ENCODE data around the gene LRP8.

The LRP8 gene

DNA sequence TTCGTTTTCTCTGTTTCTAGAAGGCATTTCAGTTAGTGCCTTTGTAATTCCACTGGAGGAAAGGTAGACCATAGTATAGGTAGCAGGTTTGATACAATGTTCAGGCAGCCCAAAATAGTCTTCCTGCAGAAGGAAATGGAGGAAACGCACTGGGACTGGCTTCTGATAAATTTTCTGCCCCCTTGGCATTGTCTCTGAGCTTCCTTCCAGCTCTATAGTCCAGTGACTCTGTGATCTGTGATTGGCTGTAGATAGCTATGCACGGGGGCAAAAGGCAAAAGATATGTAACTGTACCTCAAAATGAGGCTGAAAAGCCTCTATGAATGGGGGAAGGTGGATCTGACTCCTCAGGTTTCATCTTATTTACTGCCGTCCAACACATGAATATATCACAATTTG, 83.7 kb downstream of the LRP8 start:
- no peak for TF ChIP-seq TAF1 (IDR thresholded peaks at IDR 0.05; ENCODE audit: borderline replicate concordance, insufficient read depth, low read length)
- TF ChIP-seq, protein P1, sequence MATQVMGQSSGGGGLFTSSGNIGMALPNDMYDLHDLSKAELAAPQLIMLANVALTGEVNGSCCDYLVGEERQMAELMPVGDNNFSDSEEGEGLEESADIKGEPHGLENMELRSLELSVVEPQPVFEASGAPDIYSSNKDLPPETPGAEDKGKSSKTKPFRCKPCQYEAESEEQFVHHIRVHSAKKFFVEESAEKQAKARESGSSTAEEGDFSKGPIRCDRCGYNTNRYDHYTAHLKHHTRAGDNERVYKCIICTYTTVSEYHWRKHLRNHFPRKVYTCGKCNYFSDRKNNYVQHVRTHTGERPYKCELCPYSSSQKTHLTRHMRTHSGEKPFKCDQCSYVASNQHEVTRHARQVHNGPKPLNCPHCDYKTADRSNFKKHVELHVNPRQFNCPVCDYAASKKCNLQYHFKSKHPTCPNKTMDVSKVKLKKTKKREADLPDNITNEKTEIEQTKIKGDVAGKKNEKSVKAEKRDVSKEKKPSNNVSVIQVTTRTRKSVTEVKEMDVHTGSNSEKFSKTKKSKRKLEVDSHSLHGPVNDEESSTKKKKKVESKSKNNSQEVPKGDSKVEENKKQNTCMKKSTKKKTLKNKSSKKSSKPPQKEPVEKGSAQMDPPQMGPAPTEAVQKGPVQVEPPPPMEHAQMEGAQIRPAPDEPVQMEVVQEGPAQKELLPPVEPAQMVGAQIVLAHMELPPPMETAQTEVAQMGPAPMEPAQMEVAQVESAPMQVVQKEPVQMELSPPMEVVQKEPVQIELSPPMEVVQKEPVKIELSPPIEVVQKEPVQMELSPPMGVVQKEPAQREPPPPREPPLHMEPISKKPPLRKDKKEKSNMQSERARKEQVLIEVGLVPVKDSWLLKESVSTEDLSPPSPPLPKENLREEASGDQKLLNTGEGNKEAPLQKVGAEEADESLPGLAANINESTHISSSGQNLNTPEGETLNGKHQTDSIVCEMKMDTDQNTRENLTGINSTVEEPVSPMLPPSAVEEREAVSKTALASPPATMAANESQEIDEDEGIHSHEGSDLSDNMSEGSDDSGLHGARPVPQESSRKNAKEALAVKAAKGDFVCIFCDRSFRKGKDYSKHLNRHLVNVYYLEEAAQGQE (IDR thresholded peaks at IDR 0.05; ENCODE audit: insufficient read depth in 1 of 2, low read depth in 2 of 2, low read length in 2 of 2), result no peak
- no peak for TF ChIP-seq POLR2AphosphoS5 (IDR thresholded peaks at IDR 0.05; ENCODE audit: low read depth, low read length)
- no peak for TF ChIP-seq SIN3A (IDR thresholded peaks at IDR 0.05; ENCODE audit: borderline replicate concordance, insufficient read depth, low read length)
- TF ChIP-seq FOXP2 (optimal IDR thresholded peaks at IDR 0.05; ENCODE audit: borderline replicate concordance, extremely low read depth, extremely low read length, insufficient read depth), result no peak

DNA sequence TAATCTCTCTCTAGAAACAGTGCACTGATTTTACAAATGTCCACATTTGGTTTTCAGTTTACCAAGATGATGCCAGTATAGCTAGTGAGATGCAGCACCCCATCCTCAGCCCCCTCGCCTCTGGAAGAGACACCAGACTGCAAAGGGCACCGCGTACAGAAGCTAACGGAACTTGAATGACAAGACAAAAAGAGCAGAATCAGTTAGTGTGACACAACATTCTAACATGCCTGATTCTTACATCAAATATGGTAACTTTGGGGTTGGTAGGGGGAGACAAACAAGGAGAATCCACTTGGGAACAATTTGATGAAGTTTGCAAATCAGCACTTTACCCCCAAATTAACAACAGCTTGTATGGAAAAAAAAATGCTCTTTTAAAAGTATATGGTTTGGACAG, 85.5 kb downstream of the LRP8 start:
- no peak for TF ChIP-seq POLR2AphosphoS5 (IDR thresholded peaks at IDR 0.05; ENCODE audit: low read depth, low read length)
- no peak for TF ChIP-seq FOXP2 (optimal IDR thresholded peaks at IDR 0.05; ENCODE audit: borderline replicate concordance, extremely low read depth, extremely low read length, insufficient read depth)
- TF ChIP-seq, protein P1 (IDR thresholded peaks at IDR 0.05; ENCODE audit: insufficient read depth in 1 of 2, low read depth in 2 of 2, low read length in 2 of 2), result no peak
- no peak for TF ChIP-seq SIN3A (IDR thresholded peaks at IDR 0.05; ENCODE audit: borderline replicate concordance, insufficient read depth, low read length)
- TF ChIP-seq TAF1 (IDR thresholded peaks at IDR 0.05; ENCODE audit: borderline replicate concordance, insufficient read depth, low read length), result no peak

- TF ChIP-seq SIN3A (IDR thresholded peaks at IDR 0.05; ENCODE audit: borderline replicate concordance, insufficient read depth, low read length) (no peak), FOXP2 (optimal IDR thresholded peaks at IDR 0.05; ENCODE audit: borderline replicate concordance, extremely low read depth, extremely low read length, insufficient read depth) (no peak), TAF1 (IDR thresholded peaks at IDR 0.05; ENCODE audit: borderline replicate concordance, insufficient read depth, low read length) (no peak), POLR2AphosphoS5 (IDR thresholded peaks at IDR 0.05; ENCODE audit: low read depth, low read length) (no peak; the same call in 1 of the 2 replicates)
- TF ChIP-seq, protein P1 (IDR thresholded peaks at IDR 0.05; ENCODE audit: insufficient read depth in 1 of 2, low read depth in 2 of 2, low read length in 2 of 2), result no peak
These were observed 86.0 kb downstream of the LRP8 start for GRCh38 chr1:53241828-53242227.

DNA sequence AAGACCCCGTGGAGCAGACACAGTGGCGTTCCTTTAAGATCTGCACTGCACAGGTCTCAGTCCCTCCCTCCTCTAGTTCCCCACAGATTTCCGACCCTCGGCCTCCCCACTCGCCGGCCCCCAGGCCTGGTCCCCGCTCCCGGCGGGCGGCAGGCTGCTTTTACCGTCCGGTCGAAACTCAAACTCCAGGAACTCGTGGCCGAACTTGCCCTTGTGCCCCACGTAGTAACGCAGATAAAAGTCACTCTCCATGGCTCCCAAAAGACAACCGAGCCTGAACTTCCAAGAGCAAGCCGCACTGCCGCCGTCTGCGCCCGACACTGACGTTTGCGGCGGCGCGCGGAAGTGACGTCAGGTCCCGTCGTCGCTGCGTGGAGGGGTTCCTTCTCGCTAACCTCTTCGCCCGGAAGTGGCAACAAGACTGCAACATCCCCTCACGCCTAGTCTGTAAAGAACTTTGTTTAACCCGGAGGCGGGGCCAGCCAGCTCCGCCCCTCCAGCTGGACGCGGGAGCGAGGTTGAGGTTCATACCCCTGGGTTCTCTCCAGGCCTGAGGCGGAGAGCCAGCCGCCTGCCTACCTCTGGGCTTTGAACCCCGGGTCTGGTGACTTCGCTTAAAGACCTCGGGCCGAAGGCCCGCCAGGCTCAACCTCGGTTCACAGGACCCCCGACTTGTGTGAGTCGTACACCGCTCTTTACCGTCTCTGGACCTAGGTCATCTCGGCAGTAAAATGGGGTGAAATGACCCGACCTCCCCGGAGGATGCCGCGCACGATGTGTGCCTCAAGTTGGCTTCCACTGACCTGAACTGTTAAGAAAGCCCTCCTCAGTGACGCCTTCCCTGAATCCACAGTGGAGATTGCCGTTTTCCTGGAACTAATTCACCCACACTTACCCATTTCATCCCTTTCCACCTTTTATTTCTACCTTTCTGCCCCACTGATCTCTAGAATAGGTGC, 89.4 kb downstream of the LRP8 start, which contains the start of gene MAGOH:
Gene MAGOH (minus strand): TSS at position 322 of the 959 bp plus-strand sequence. CDS start 70 bp downstream, at position 252.
- TF ChIP-seq POLR2AphosphoS5 (IDR thresholded peaks at IDR 0.05; ENCODE audit: low read depth, low read length) (peak; percentile 79), FOXP2 (optimal IDR thresholded peaks at IDR 0.05; ENCODE audit: borderline replicate concordance, extremely low read depth, extremely low read length, insufficient read depth) (peak; percentile 87), TAF1 (IDR thresholded peaks at IDR 0.05; ENCODE audit: borderline replicate concordance, insufficient read depth, low read length) (peak; percentile 76; the same call in 1 of the 2 replicates)
- TF ChIP-seq, protein P1 (IDR thresholded peaks at IDR 0.05; ENCODE audit: insufficient read depth in 1 of 2, low read depth in 2 of 2, low read length in 2 of 2), result no peak
